HG03097 (cell line): ENCODE measurements around the gene HPF1.
"Not testable (repeated sequence)": the region's sequence is repeated elsewhere in the genome, so short reads cannot be mapped to it uniquely, and the experiment has no call there.

Experiments
- ATAC-seq: cut with Tn5 transposase; IDR thresholded peaks from one replicate; pipeline ENCODE4 v1.9.1; 2021; ENCODE audit not compliant: unreplicated experiment, low FRiP score

HPF1 gene

GRCh38 chr4:169741569-169741968, 16.2 kb downstream of the HPF1 start:
- ATAC-seq = no peak

GRCh38 chr4:169738604-169739003, 19.1 kb downstream of the HPF1 start:
- not testable (repeated sequence) for ATAC-seq

- ATAC-seq = no peak
These were observed 27.2 kb downstream of the HPF1 start for GRCh38 chr4:169730564-169730963.

GRCh38 chr4:169727616-169728015, 30.1 kb downstream of the HPF1 start:
- ATAC-seq = no peak

GRCh38 chr4:169724260-169724659, 33.5 kb downstream of the HPF1 start:
- no peak for ATAC-seq

- ATAC-seq = no peak
These were observed 34.4 kb downstream of the HPF1 start for GRCh38 chr4:169723207-169723965.

GRCh38 chr4:169720529-169720928, 37.2 kb downstream of the HPF1 start:
- no peak for ATAC-seq

GRCh38 chr4:169716677-169717076, 41.1 kb downstream of the HPF1 start:
- ATAC-seq = no peak

GRCh38 chr4:169715826-169716225, 41.9 kb downstream of the HPF1 start:
- ATAC-seq = no peak

GRCh38 chr4:169707958-169708643, 49.6 kb downstream of the HPF1 start:
- ATAC-seq = no peak

GRCh38 chr4:169698331-169698730, 59.4 kb downstream of the HPF1 start:
- ATAC-seq = no peak

GRCh38 chr4:169690787-169691186, 67.0 kb downstream of the HPF1 start:
- ATAC-seq = no peak

GRCh38 chr4:169689681-169690080, 68.1 kb downstream of the HPF1 start:
- no peak for ATAC-seq

- no peak for ATAC-seq
These were observed 75.2 kb downstream of the HPF1 start for GRCh38 chr4:169682372-169683047.
